CD4-positive, alpha-beta T cell treated with Interleukin-4 for 1 hour (primary cell): ENCODE data around the gene CDC42BPA.
"Not testable (repeated sequence)": the region's sequence is repeated elsewhere in the genome, so short reads cannot be mapped to it uniquely, and the experiment has no call there.

Experiments
- DNase-seq, 2 donors: peaks; one replicate each; pipeline ENCODE4 v3.0.0-alpha.2; 2020 to 2022

Gene CDC42BPA

DNA sequence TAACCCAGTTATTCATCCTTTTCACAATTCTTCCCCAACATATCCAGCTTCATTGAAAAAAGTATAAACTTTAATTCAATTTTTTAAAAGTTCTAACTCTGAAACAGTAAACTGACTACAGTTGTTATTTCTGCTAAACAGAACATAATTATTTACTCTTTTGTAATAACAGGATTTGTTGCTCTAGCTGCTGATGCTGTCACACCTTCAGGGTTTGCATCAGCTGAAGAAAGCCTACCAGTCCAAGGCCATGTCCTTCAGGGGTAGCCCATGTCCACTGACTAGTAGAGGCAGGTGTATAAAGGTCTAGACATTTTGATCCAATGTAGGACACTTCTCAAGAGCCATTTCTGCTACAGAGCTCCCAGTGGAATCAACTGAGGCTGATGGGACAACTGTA lies 107.7 kb downstream of the CDC42BPA start:
- no peak for DNase-seq

DNA sequence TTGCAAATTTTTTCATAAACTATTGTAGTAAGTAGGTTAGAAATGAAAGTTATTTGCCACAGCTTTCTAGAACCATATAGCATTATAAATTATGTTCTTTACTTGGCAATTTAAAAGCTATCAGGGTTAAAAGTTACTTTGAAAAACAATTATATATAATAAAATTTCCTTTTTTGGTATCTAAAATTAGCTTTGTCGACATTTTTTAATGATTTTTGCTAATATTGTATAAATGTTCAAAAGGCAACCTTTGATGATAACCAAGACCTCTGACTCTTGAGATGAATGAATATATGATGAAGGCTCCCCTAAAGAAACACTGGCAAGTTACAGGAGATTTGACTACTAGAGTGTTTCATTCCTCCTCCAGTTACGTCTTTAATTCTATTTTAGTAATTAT lies 121.2 kb downstream of the CDC42BPA start:
- no peak for DNase-seq

DNA sequence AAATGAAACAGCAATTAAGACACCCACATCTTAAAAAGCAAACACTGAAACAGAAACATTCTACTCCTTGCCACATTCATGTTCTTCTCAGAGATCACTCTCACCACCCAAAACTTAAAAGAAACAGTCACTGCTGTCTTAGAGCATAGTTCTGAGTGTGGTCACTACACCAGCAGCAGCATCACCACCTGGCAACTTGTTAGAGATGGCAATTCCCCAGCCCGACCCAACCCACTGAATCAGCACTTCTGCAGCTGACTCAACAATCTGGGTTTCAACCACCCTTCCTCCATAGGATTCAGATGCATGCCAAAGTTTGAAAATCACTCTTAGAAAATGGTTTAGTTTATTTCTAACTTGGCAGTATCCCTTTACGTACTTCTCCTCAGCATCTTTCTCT lies 126.1 kb downstream of the CDC42BPA start:
- no peak for DNase-seq

DNA sequence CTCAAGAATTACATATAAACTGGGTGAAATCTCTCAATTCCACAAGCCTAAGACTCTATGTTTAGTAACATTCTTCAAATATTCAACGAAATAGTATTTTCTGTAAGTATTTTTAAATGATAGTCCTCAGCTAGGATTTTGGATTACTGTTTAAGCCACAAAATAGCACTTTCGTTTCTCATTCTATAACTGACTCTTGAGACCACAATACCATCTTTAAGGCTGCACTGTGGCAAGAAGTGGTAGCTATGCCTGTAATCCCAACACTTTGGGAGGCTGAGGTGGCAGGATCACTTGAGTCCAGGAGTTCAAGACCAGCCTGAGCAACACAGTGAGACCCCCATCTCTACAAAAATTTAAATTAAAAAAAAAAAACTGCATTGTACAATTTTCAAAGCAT lies 126.7 kb downstream of the CDC42BPA start:
- no peak for DNase-seq

DNA sequence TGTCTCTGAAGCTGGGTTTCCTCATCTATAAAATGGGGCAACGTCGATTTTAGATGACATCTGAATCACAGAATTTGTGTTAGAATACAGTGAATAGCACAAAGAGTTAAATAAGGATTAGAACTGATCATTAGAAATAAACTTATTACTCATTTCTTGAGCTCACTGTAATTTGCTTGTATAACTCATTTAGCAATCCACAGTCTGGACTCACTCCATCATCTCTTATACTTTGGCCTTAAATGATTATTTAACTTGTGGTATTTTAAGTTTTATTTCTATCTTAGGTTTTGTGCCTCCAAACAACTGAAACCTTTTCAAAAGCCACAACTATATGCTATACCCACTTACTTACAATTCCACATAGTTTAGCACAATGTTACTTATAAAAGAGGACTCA lies 128.0 kb downstream of the CDC42BPA start:
- DNase-seq: no peak

DNA sequence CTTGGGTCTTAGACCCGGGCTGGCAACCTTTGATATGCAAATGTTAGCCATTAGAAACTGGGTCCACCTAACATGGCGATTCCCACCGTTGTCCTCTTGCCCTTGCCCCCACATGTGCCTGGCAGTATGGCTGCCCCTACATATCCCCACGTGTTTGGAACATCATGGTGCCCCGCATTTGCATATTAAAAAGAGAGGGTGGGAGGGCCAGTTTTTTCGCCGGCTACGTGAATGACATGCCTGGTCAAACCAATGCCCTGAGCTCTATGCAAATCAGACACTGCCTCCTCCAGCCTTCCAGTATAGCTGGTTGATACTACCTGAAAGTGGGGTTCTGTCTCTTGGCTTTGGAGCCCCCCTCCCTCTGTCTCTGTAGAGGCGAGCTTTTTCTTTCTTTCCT lies 133.0 kb downstream of the CDC42BPA start:
- no peak for DNase-seq

DNA sequence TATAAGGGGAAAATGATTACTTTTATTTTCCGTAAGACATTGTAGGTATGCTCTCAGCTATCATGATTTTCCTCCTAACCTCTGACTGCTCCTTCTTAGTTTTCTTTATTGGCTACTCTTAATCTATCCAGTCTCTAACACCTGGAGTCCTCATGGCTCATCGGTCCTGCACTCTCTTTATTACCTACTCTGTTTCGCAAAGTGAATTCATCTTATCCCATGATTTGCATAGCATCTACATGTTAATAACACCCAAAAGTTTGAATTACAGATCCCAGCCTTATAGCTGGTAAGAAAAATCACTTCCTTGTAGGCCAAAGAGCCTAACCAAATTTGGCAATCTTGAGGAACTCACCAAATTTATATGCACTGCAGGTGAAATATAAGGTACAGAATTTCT lies 136.3 kb downstream of the CDC42BPA start:
- no peak for DNase-seq

DNA sequence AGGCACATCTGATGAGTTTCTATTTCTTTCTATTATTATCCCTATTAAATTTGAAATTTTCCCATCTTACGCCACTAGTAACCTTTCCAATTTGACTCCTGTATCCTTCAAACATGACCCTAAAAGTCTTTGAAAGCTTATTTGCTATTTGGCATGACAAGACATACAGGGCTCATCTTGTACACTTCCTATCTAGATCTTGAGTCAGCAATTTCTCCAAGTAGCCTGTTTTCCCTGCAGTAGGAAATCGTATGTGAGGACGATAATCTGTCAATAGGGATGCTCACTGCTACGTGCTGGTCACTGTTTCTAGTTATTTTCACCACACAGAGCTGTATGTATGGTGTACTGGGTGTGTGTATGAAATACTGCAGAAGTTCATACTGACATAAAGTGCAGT lies 142.7 kb downstream of the CDC42BPA start:
- DNase-seq: no peak

DNA sequence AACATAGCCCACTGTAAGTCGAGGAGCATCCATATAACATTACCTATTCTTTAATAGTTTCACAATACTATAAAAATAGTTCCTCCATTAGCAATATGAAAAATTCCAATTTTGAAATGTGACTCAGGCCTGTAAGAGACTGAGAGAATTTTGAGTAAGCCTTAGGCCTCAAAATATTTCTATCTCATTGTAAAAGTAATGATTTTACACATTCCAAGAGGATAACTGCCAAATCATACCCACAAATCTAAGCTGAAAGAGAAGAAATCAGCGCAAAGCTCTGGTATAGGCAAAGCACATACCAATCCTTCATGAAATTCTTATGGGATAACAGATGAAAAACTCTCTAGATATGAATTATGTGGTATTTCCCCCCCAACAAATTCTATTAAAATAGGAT lies 144.1 kb downstream of the CDC42BPA start:
- no peak for DNase-seq

DNA sequence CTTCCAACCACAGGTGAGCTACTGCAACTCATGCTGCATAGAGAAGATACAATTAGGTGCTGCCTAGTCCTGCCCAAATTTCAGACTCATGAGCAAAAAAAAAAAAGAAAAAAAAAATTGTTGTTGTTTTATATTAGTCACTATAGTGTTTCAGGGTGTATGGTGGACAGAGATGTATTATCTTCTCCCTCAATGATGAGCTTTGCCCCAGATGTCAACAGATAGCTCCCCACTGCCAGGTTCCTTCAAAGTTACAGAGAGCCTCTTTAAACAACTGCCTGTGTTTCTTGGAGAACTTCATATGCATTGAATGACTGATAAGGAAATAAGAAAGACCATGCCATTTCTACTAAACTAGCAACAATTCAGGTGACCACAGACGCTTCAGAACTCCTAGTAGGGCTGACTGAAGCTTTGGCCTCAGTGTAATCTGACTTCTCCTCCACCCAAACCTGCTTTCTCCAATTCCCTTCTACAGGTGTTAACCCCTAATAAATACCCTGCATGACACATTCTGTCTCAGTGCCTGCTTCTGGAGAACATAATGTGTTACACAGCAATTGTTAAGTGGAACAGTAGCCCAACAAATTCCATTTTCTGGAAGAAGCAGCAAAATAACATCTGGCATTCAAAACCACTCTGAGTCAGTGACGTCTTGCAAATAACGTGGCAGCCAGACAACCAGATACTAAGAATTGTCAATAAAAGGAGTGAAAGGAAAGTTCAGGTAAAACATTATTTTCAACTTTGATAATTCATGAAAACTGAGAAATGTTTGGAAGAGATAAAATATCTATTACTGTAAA lies 147.7 kb downstream of the CDC42BPA start:
- no peak for DNase-seq

DNA sequence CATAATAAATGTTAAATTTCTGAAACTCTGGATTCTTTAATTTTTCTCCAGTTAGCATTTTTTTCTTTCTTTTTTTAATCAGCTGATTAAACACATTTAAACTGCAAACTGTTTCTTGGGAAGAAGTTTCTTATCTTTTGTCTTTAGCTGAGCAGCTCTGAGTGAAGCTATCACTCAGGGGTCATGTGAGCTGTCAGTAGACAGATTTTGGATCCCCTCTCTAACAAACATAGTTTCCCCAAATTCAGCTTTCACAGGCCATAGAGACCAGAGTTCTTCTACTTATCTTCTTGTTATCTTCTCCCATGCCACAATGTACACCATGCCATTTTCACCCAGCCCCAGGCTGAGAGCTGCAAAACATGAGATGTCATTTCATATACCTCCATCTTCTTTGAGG lies 148.9 kb downstream of the CDC42BPA start:
- no peak for DNase-seq

DNA sequence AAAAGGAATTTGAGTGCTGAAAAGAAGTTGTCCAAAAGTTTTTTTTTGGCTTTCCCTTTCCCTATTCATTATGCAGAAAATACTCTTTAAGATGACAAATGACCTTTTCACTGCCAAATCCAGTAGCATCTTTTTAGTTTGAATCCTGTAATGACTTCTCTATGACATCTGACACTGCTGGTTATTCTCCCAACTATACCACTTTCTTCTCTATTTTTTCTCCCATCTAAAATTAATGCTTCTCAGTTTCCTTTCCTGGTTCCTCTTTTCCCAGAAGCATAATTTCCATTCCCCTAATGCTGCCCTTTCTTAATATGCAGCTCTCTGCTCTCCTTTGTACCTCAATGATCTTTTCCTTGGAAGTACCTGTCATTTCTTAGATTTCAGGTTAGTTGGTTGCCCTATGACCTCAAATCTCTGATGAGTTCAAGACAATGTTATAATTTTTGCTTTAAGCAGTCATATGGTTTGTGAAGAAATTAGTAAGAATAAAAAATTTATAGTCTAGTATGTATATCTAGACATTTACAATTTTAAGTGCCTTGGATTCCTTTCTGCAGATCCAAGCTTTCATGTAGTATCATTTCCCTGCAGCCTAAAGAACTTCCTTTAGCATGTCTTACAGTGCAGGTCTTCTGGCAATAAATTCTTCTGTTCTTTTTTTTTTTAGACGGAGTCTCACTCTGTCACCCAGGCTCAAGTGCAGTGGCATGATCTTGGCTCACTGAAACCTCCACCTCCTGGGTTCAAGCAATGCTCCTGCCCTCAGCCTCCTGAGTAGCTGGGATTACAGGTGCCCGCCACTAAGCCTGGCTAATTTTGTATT lies 150.8 kb downstream of the CDC42BPA start:
- no peak for DNase-seq

DNA sequence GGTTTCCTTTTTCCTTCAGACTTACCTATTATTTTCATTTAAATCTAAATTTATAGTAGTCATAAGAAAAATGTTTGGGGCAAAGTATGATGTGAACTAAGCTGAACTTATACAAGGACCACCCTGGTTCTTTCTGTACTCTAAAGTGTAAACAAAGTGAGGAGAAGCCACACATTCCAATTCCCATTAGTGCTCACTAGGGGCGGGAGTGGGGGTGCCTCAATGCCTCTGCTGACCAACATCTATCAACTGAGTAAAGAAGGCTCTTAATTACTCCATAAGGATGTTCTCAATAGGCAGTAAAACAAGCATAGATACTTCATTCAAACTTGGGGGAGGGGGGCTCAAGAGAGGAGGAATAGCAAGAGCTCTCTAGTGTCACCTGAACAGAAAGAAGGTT lies 151.7 kb downstream of the CDC42BPA start:
- no peak for DNase-seq

DNA sequence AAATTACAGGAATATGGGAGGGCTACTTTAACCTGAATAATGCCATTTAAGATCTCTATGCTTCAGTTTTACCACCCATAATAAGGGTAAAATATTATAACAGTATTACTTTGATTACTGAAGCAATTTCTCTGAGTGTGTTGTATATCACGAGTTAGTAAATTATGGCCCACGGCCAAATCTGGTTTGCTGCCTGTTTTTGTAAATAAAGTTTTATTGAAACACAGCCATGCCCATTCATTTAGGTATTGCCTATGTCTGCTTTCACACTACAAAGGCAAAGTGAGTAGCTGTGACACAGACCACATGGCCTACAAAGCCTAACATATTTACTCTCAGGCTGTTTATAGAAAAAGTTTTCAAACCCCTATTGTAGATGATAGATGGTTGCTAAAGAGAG lies 156.8 kb downstream of the CDC42BPA start:
- DNase-seq: no peak

DNA sequence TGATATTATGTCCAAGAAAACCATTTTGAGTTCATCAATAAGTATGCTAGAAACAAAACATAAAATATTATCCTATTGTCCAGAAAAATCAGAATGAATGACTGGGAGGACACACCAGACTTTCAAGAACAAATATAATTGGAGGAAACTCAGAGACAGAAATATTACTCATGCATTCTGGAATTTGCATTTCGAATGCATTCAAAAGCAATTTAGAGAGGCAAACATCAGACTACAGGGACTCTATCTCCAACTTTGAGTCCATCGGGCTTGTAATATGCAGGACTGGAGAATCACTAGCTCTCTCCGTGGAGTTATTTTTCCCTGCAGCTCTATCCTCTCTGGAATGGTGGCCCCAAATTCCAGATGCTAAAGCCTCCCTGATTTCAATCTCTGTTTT lies 161.8 kb downstream of the CDC42BPA start:
- DNase-seq: no peak

DNA sequence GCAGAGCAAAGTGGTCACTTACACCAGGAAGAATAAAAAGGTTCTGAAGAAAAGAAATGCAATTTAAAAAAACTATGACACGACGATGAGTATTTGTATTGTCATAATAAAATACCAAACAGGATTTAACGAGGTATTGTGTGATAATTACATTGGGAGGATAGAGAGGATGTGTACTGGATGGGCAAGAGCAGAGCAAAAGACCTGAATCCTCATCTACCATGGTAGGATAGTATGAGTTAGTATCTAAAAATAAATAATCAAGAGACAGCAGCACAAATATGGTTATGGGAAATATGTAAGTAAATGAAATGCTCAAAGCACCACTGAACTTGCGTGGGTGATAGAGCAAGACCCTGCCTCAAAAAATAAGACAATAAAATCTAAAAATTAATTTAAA lies 162.6 kb downstream of the CDC42BPA start:
- no peak for DNase-seq

DNA sequence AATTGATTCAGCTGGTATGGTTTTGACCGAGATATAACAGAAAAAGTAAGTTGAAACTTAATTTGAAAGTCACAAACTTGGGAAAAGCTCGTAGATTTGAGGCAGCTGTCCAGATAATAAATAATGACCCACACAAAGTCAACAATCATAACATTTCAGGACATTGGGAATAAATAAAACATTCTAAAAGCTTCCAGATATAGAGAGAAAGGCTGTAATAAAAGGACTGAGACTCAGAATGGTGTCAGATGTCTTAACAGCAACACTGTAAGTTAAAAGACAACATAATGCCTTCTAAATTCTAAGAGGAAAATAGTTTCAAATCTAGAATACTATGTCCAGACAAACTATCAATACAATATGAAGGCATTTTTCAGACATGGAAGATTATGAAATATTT lies 163.3 kb downstream of the CDC42BPA start:
- DNase-seq: no peak

DNA sequence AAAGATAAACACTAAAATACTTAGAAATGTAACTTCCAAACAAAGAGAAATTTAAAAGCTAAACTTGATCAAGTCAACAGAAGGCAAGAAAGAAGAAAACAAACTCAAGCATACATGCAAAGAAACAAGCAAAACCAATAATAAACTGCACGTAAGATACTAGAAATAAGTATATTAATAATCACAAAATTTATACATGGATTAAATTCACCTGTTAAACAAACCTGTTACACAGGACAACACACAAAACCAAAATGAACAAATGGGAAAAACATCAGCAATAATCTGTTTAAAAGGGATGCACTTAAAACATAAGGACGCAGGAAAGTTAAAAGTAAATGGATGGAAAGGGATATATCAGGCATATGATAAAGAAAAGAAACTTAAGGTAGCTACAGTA lies 165.8 kb downstream of the CDC42BPA start:
- no peak for DNase-seq

DNA sequence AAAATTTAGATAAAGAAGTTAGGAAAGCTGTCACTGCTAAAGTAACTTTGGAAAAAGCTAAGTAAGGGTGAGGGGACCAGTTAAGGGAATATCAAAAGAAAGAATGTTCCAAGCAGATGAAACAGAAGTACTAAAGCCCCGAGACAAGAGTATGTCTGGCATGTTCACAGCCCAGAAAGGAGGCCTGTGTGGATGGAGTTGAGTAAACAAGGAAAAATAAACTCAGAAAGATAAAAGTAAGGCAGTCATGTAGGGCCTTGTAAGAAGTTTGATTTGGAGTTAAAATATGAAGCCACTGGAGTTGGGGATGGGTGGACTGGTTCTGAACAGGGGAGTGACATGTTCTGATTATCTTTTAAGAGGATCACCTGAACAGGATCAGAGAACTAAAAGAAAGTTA lies 177.9 kb downstream of the CDC42BPA start:
- no peak for DNase-seq

DNA sequence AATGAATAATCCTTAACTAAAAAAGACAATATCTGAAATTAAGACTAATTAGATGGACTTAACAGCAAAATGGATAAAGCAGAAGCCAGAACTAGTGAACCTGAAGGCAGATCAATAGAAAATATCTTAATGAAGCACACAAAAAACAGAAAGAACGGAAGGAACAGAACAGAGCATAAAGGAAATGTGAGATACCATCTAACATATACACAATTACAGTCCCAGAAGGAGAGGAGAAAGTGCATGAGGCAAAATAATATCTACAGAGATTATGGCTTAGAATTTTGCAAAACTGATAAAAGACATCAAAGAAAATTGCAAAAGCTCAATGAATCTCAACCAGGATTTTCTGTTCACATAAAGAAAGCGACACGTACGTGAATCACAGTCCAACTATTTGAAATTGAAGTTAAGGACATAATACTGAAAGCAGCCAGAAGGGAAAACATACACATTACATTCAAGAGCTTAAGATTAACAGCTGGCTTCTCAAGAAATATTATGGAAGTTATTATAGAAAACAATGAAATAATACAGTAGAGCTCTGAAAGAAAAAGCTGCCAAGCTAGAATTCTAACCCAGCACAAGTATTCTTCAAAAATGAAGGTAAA lies 182.0 kb downstream of the CDC42BPA start:
- no peak for DNase-seq

DNA sequence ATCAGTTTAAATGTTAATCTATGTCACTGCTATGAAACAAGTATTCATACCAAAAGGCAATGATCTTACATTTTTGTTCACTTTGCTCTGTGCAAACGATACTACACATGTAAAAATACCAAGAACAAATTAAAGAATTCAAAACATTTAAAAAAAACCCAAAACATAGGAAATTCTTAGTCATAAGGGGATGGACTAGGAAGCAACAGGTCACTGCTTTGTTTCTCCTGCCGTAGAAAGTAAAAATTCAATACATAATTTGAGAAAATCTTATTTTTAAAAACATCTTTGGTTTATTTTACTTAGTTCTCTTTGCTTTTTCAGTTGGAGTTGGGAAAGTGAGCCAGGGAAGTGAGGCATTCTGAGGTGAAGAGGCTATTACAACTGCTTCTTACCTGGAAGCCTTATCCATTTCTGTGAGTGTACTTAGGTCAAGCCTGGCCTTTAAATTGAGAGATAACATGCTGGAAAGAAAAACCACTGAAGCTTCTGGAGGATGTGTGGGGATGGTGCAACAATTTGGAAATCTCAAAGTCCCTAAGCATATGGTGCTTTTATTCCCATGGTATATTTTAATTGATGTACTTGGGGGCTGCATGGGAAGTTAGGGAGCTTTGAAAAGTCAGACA lies 183.5 kb downstream of the CDC42BPA start:
- no peak for DNase-seq

DNA sequence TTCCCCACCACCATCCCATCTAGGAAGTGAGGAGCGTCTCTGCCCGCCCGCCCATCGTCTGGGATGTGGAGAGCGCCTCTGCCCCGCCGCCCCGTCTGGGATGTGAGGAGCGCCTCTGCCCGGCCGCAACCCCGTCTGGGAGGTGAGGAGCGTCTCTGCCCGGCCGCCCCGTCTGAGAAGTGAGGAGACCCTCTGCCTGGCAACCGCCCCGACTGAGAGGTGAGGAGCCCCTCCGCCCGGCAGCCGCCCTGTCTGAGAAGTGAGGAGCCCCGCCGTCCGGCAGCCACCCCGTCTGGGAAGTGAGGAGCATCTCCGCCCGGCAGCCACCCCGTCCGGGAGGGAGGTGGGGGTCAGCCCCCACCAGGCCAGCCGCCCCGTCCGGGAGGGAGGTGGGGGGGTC lies 185.6 kb downstream of the CDC42BPA start:
- not testable (repeated sequence) for DNase-seq

DNA sequence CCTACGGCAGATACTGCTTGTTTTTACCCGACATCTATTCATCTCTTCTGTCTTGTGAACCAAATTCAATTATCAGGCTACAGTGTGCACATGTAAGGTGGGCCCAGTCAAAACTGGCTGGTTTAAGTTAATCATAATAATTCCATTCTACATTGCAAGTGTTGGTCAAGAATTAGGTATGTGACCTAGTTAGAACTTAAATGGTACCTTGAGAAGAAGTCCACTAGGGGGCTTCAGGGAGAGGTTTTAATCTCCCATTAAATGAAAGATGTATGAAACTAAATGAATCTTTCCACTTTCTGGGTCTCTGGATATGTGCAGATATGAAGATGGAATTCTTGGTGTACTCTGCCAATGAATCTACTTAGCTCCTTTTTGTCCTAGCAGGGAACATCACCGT lies 187.1 kb downstream of the CDC42BPA start:
- DNase-seq: peak in 1 of 2 donors; percentile 4

DNA sequence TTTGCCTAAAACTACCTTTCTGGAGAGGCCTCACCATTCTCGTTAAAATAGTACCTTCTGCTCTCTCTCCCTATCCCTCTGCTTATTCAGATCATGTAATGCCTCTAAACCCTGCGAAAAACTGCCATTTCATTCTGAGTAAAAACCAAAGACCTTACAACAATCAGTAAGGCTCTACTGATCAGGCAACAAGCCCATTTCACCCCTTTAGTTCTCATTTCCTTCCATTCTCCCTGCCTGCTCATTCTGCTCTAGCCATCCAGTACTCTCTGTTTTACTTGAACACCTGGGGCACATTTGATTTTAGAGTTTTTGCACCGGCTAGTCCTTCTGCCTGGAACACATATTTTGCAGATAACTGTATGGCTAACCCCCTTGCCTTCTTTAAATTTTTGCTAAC lies 190.4 kb downstream of the CDC42BPA start:
- no peak for DNase-seq
